Gastroesophageal sphincter (tissue), 3 donors: Measurements from ENCODE around the gene OR52B6.

ENCODE experiments used
- CTCF ChIP-seq, 4 experiments: fragments of 200-600 bp in 2 of 4; fragments of 450-650 bp in 2 of 4; sonication (generic) in 1 of 4; IDR thresholded peaks; one replicate each; pipeline ENCODE4 v1.5.1; 2017 to 2019; ENCODE audit warnings: antibody characterized with exemption in 4 of 4, mild to moderate bottlenecking in 2 of 4, moderate library complexity in 2 of 4
- EP300 ChIP-seq: sonication (generic); formaldehyde crosslinking; IDR thresholded peaks from one replicate; pipeline ENCODE4 v1.6.1; 2017; ENCODE audit warnings: antibody characterized with exemption, mild to moderate bottlenecking
- POLR2A ChIP-seq, 2 donors: fragments of 450-650 bp; IDR thresholded peaks; one replicate each; pipeline ENCODE4 v1.6.1; 2017; ENCODE audit warnings: antibody characterized with exemption in 2 of 2, mild to moderate bottlenecking in 2 of 2, moderate library complexity in 1 of 2
- POLR2AphosphoS5 ChIP-seq: sonication (generic); formaldehyde crosslinking; IDR thresholded peaks from one replicate; pipeline ENCODE4 v1.6.1; 2017; ENCODE audit warnings: antibody characterized with exemption

- no peak for TF ChIP-seq POLR2AphosphoS5
- no peak for TF ChIP-seq POLR2A (IDR thresholded peaks at IDR 0.05)
- TF ChIP-seq CTCF (IDR thresholded peaks at IDR 0.05): no peak
- no peak for TF ChIP-seq EP300
Observed at GRCh38 chr11:5557751-5558150, 22.9 kb upstream of the OR52B6 start.
